AG04449 (cell line): Measurements from ENCODE around the gene FRMD4A.

ENCODE experiments used
- CTCF ChIA-PET: fragments of 350-600 bp; formaldehyde crosslinking; extraction: SDS; loops from one replicate; lab custom pipeline; 2021; ENCODE audit warnings: antibody characterized with exemption; lab: Yijun Ruan, JAX
- POLR2A ChIA-PET: fragments of 400-600, 350-600 bp; formaldehyde crosslinking; extraction: SDS; loops from one replicate; lab custom pipeline; 2020; ENCODE audit warnings: antibody characterized with exemption, inconsistent platforms; lab: Yijun Ruan, JAX
- DNase-seq: peaks from one replicate; pipeline ENCODE4 v3.0.0-alpha.2; 2010; ENCODE audit warnings: low read depth, low spot score
- H3K4me3 ChIP-seq: 2 replicates; pipeline ENCODE4 v1.5.1; 2011; ENCODE audit warnings: low read depth, mild to moderate bottlenecking, control low read depth, low read length
- TF ChIP-seq, protein P1 (sequence below): IDR thresholded peaks from one replicate; pipeline ENCODE4 v1.5.1; 2011; ENCODE audit warnings: mild to moderate bottlenecking, moderate library complexity, low read length, control low read depth, inconsistent platforms; ENCODE audit not compliant: insufficient read depth; ENCODE audit errors: missing control alignments

The FRMD4A gene

DNA sequence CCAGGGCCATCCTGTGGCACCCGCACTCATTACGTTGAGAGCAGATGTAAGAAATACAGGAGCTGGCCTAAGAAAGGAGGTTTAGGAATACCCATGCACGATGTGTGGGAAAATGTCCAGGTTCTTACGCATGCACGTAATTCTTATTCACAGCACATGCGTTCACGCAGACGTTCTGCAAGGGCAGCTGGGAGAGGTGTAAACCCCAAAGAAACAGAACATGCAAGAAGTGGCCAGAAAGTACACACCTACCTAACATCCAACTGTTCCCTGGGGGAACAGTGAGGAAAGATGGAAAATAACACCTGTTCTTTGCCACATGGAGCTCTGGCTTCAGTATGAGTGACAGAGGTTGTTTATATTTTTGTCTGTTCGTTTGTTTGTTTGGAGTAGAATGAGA, 458.3 kb downstream of the FRMD4A start:
- no peak overlapping the region for H3K4me3 ChIP-seq
- ChIA-PET POLR2A (no interaction called here), CTCF (no interaction called here)
- no peak for DNase-seq
- TF ChIP-seq, protein P1, sequence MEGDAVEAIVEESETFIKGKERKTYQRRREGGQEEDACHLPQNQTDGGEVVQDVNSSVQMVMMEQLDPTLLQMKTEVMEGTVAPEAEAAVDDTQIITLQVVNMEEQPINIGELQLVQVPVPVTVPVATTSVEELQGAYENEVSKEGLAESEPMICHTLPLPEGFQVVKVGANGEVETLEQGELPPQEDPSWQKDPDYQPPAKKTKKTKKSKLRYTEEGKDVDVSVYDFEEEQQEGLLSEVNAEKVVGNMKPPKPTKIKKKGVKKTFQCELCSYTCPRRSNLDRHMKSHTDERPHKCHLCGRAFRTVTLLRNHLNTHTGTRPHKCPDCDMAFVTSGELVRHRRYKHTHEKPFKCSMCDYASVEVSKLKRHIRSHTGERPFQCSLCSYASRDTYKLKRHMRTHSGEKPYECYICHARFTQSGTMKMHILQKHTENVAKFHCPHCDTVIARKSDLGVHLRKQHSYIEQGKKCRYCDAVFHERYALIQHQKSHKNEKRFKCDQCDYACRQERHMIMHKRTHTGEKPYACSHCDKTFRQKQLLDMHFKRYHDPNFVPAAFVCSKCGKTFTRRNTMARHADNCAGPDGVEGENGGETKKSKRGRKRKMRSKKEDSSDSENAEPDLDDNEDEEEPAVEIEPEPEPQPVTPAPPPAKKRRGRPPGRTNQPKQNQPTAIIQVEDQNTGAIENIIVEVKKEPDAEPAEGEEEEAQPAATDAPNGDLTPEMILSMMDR = no peak

DNA sequence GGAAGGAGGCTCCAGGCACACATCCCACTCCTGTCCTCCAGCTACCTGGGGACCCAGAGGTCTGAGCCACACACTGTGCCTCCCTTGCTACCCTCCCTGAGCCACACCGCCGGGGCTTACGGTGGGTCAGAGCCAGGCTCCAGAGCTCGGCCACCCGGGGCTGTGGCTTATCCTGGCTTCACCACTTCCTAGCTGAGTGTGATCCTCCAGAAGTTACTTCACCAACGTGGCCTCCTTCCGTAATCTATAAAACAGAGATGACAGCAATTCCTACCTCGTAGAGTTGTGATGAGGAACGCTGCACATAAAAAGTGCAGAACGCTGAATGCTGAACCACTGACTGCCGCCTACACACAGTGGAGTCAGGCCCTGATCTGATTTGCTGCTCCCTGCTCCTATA, 458.9 kb downstream of the FRMD4A start:
- TF ChIP-seq, protein P1 = no peak
- no peak for DNase-seq
- H3K4me3 ChIP-seq = no peak overlapping the region
- ChIA-PET CTCF (no interaction called here), POLR2A (no interaction called here)

DNA sequence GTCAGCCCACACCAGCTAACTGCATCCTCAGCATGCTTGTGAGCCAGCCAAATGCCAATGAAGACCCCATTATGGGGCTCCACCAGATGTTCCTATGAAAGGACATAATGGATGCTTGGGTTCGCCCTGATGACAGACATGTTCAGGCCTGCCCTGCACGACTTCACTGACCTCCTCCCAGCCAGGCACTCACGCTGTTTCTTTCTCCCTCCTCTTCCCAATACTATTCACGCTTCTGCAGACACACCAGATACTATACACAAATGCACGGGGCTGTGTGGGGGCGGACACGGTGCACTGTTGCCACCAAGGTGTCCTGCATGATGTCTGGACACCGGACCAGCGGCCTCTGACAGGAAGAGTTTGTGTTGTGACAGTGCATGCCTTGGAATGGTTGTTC, 459.7 kb downstream of the FRMD4A start:
- ChIA-PET CTCF (no interaction called here), POLR2A (no interaction called here)
- DNase-seq = no peak

DNA sequence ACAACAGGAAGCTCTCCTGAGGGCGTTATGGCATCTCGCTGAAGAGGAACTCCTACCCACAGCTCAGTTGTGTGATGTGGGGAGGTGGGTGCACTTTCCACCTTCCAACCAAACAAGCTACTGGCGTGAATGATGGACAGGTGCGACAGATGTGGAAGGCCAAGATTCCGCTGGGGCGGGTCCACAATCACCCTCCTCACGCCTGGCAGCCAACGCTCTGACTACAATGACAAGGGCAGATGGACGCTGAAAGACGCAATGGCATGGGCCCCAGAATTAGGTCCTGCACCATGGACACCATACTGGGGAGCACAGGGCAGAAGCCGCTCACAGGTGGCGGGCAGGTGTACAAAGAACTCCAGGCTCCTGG, 461.4 kb downstream of the FRMD4A start:
- H3K4me3 ChIP-seq = no peak overlapping the region
- DNase-seq = no peak
- ChIA-PET CTCF (no interaction called here), POLR2A (no interaction called here)
- TF ChIP-seq, protein P1 = no peak

More for the DNA sequence above, 459.7 kb downstream of the FRMD4A start:
- TF ChIP-seq, protein P1 = no peak
- no peak overlapping the region for H3K4me3 ChIP-seq

DNA sequence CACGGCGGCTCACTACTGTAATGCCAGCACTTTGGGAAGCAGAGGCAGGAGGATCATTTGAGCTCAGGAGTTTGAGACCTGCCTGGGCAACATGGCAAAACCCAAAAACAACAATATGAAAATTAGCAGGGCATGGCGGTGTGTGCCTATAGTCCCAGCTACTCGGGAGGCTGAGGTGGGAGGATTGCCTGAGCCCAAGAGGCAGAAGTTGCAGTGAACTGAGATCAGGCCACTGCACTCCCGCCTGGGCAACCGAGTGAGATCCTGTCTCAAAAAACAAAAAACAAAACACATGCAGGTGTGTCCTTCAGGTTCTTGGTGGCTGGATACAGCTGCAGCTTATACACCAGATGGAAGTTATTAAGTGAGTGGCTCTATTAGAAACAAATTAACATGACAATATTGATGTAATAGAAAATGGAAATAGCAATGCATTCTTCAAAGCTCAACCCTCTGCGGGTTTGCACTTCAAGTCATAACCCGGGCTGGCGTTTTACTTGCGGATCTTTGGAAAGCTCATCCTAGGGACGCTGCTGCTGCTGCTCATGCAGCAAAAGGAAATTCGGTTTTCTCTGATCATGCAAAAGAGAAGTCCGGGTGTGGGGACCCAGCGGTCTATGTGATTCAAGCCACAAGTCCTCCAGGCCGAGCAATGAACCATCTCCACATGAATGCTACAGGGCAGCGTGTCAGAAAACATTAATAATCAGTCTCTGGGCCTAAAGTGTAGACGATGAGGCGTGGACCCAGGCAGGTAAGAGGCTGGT, 462.0 kb downstream of the FRMD4A start:
- ChIA-PET POLR2A (no interaction called here), CTCF (interaction anchor here (1.5 kb wide), 1 partner anchor 82 kb away, joined by 4 read pairs; no protein-coding TSS in a partner anchor)
- no peak for DNase-seq
- TF ChIP-seq, protein P1 = no peak
- no peak overlapping the region for H3K4me3 ChIP-seq

DNA sequence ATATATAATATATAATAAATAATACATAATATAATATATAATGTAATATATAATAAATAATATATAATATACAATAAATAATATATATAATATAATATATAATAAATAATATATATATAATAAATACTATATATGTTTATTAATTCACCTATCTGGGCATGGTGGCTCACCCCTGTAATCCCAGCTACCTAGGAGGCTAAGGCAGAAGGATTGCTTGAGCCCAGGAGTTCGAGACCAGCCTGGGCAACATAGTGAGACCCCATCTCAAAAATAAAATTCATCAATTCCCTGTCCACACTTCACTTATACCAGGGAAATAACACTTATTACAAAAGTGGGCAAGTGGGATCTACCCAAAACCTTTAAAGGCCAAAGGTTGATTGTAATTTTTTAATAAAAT, 462.9 kb downstream of the FRMD4A start:
- CTCF ChIA-PET = interaction anchor here (1.5 kb wide), 1 partner anchor 81 kb away, joined by 4 read pairs; no protein-coding TSS in a partner anchor
- TF ChIP-seq, protein P1 = no peak
- DNase-seq = no peak
- POLR2A ChIA-PET = no interaction called here
- H3K4me3 ChIP-seq = no peak overlapping the region
